ENCODE results near the gene MDM4. TPM values are rescaled to one million over a fixed set of nuclear protein-coding genes. Genes with fewer than 3 reads are reported as not detected.

The MDM4 gene
- total and polyA plus RNA-seq, 7 donors: 5.0 to 67.0 (median 33.4) TPM

DNA sequence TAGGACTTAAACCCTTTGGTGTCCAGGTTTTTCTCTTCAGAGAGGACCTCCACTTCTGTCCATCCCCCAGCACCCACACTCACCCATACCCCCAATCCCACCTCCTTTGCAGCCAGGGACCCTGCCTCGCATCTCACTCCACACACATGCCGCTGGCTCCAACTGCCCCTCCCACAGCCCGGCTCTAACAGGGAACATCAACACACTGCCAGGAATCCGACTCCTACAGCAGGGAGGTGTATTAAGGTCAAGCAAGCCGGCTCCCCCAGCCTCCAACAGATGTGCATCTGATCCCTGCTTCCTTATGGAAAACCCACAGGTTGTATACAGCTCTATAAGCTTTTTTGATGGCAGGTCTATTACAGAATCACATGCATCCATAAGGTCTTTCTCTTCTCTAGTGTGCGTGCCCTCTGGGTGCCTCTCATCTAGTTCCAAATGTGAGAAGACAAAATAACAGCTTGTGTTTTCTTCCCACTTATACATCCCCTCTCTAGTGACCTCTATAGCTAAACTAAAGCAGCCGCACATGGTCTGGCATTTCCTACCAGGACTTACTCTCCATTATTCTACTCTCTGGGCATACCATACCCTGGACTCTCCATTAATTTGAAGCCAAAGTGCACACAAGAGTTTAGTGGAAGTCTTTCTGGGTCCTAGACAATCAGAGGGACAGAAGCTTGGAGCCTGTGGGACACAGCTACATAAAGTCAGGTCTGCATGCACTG lies 37.9 kb upstream of the MDM4 start:
- ATAC-seq (peak; percentile 36 to 71 (median 52)), DNase-seq (no peak)
- no peak overlapping the region for H3K4me3 ChIP-seq
- no peaks in the 10 kb centered on the region for H3K36me3 ChIP-seq (ENCODE audit: insufficient read depth in 1 of 2, low read depth in 1 of 2)
- no peaks in the 10 kb centered on the region for H3K27me3 ChIP-seq (ENCODE audit: insufficient read depth in 3 of 3, low read length in 2 of 3)
- intact Hi-C loops (cut with DNase I): no loop called here
- TF ChIP-seq, protein P1, sequence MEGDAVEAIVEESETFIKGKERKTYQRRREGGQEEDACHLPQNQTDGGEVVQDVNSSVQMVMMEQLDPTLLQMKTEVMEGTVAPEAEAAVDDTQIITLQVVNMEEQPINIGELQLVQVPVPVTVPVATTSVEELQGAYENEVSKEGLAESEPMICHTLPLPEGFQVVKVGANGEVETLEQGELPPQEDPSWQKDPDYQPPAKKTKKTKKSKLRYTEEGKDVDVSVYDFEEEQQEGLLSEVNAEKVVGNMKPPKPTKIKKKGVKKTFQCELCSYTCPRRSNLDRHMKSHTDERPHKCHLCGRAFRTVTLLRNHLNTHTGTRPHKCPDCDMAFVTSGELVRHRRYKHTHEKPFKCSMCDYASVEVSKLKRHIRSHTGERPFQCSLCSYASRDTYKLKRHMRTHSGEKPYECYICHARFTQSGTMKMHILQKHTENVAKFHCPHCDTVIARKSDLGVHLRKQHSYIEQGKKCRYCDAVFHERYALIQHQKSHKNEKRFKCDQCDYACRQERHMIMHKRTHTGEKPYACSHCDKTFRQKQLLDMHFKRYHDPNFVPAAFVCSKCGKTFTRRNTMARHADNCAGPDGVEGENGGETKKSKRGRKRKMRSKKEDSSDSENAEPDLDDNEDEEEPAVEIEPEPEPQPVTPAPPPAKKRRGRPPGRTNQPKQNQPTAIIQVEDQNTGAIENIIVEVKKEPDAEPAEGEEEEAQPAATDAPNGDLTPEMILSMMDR (IDR thresholded peaks at IDR 0.05): no peak
- no peak overlapping the region for H3K27ac ChIP-seq
- H3K9me3 ChIP-seq: no peaks in the 10 kb centered on the region
- H3K4me1 ChIP-seq: peaks cover 79% of the 10 kb centered on the region
- 25 to 35% (median 27%) methylated on average over 7 of the region's 7 CpGs for WGBS, 3 donors

DNA sequence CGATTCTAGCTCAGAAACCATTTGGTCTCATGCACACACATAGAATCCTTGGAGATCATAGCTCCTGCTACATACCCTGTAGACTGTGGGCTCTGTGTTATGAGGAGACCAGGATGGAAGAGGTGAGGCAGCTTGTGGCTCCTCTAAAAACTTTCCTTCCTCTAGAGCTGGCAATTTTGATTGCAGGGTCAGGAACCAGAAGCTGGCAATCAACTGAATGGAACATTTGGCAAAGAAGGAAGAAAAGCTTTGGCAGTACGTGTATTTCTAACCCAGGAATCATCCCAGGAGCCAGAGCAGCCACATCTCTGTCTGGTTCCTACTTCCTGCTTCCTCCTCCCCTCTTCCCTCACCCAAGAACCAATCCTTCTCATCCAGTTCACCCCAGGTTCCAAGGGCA lies 37.3 kb upstream of the MDM4 start:
- intact Hi-C loops (cut with DNase I): no loop called here
- no peak for ATAC-seq
- no peaks in the 10 kb centered on the region for H3K9me3 ChIP-seq
- TF ChIP-seq, protein P1 (IDR thresholded peaks at IDR 0.05): no peak
- H3K4me3 ChIP-seq: no peak overlapping the region
- peaks cover 79% of the 10 kb centered on the region for H3K4me1 ChIP-seq
- H3K36me3 ChIP-seq (ENCODE audit: insufficient read depth in 1 of 2, low read depth in 1 of 2): no peaks in the 10 kb centered on the region
- H3K27me3 ChIP-seq (ENCODE audit: insufficient read depth in 3 of 3, low read length in 2 of 3): no peaks in the 10 kb centered on the region
- DNase-seq: no peak
- no peak overlapping the region for H3K27ac ChIP-seq
- WGBS, 3 donors: 47 to 49% (median 47%) methylated on average over 2 of the region's 2 CpGs

DNA sequence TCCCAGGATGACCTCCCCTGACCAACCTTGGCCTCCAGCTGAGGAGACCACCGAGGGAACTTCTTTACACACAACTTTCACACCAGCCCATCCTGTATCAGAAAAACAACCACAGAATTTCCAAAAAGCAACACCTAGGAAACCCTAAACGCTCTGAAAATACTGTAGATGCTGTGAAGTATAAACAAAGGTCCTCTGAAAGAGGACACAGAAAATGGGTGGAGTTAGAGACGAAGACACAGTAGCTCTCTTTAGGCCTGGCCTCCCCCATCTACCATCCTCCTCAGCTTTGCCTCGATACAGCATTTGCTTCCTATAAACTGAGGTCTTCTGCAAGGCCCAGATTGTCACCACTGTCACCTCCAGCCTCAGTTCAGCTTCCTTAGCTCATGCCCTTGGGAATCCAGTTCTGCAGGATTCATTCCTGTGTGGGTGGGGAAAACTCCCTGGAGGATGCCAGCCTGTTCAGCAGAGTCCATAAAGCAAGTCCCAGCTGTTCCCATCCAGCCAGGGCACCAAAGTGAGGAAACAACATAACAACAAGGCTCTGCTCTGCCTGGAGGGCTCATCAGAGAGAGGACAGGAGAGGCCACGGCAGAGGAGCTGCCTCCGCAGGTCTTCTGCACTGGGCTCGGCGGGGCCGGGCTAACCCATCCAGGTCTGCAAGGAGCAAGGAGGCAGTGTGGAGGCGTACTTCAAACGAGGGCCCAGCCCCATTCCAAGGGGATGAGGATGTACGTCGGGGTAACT lies 36.6 kb upstream of the MDM4 start:
- Histone ChIP-seq H3K4me1 (peaks cover 75% of the 10 kb centered on the region), H3K9me3 (no peaks in the 10 kb centered on the region), H3K36me3 (ENCODE audit: insufficient read depth in 1 of 2, low read depth in 1 of 2) (no peaks in the 10 kb centered on the region), H3K4me3 (no peak overlapping the region), H3K27me3 (ENCODE audit: insufficient read depth in 3 of 3, low read length in 2 of 3) (no peaks in the 10 kb centered on the region), H3K27ac (no peak overlapping the region)
- no peak for ATAC-seq
- TF ChIP-seq, protein P1 (IDR thresholded peaks at IDR 0.05): no peak
- DNase-seq: no peak
- intact Hi-C loops (cut with DNase I): no loop called here
- 66 to 69% (median 68%) methylated on average over 13 of the region's 13 CpGs for WGBS, 3 donors

DNA sequence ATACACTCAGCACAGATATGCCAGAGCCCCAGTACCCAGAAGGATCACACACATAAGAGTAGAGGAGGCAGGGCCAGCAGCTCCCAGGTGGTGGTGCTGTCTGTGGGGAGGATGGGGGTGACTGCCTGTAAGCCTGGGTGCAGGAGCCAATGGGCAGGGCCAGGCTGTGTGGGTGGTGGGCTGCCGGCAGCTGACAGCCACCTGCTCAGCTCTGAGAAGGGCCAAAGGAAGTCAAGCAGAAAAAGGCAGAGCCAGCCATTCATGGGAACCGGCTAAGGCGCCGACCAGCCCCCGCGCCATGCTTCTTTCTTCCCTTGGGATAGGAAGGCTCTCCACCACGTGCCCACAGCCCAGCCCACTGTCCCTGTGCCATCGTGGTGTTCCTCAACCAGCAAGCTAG lies 35.7 kb upstream of the MDM4 start:
- DNase-seq (no peak), ATAC-seq (no peak)
- Histone ChIP-seq H3K36me3 (ENCODE audit: insufficient read depth in 1 of 2, low read depth in 1 of 2) (no peaks in the 10 kb centered on the region), H3K27ac (no peak overlapping the region), H3K27me3 (ENCODE audit: insufficient read depth in 3 of 3, low read length in 2 of 3) (no peaks in the 10 kb centered on the region), H3K4me3 (no peak overlapping the region), H3K4me1 (peaks cover 66% of the 10 kb centered on the region), H3K9me3 (no peaks in the 10 kb centered on the region)
- TF ChIP-seq, protein P1 (IDR thresholded peaks at IDR 0.05): no peak
- 32 to 45% (median 42%) methylated on average over 8 of the region's 8 CpGs for WGBS, 3 donors
- intact Hi-C loops (cut with DNase I): no loop called here
